ENCODE results near the gene LDAH.

The LDAH gene

GRCh38 chr2:20839052-20839451 lies 16.2 kb upstream of the LDAH start:
- H3K27ac ChIP-seq: no peak overlapping the region
- TF ChIP-seq CTCF (conservative IDR thresholded peaks at IDR 0.05) (no peak), ZFX (IDR thresholded peaks at IDR 0.05) (no peak)

- no peak overlapping the region for H3K27ac ChIP-seq
- TF ChIP-seq CTCF (conservative IDR thresholded peaks at IDR 0.05): no peak
- no peak for TF ChIP-seq ZFX (IDR thresholded peaks at IDR 0.05)
Measured at GRCh38 chr2:20838016-20838415, 15.1 kb upstream of the LDAH start.

- TF ChIP-seq CTCF (conservative IDR thresholded peaks at IDR 0.05) (no peak), ZFX (IDR thresholded peaks at IDR 0.05) (no peak)
- no peak overlapping the region for H3K27ac ChIP-seq
Measured at GRCh38 chr2:20836521-20836920, 13.6 kb upstream of the LDAH start.

- H3K27ac ChIP-seq: no peak overlapping the region
- TF ChIP-seq ZFX (IDR thresholded peaks at IDR 0.05): no peak
- TF ChIP-seq CTCF (conservative IDR thresholded peaks at IDR 0.05): no peak
Measured at GRCh38 chr2:20834331-20834730, 11.4 kb upstream of the LDAH start.

- no peak overlapping the region for H3K27ac ChIP-seq
- TF ChIP-seq ZFX (IDR thresholded peaks at IDR 0.05) (no peak), CTCF (conservative IDR thresholded peaks at IDR 0.05) (no peak)
Measured at GRCh38 chr2:20832606-20833005, 9.7 kb upstream of the LDAH start.

- TF ChIP-seq CTCF (conservative IDR thresholded peaks at IDR 0.05) (no peak), ZFX (IDR thresholded peaks at IDR 0.05) (no peak)
- H3K27ac ChIP-seq: no peak overlapping the region
Measured at GRCh38 chr2:20829861-20830260, 7.0 kb upstream of the LDAH start.

GRCh38 chr2:20823917-20824316 lies 1.0 kb upstream of the LDAH start:
- TF ChIP-seq CTCF (conservative IDR thresholded peaks at IDR 0.05) (no peak), ZFX (IDR thresholded peaks at IDR 0.05) (no peak)
- no peak overlapping the region for H3K27ac ChIP-seq
